ENCODE measurements around the gene CYP24A1. TPM values are rescaled to one million over a fixed set of nuclear protein-coding genes. Genes with fewer than 3 reads are reported as not detected.
A peak's percentile ranks its signal among the peaks of the same experiment; 100 is the strongest.

Gene CYP24A1
- polyA plus RNA-seq, 2 donors, result 0.39 to 1.6 TPM

DNA sequence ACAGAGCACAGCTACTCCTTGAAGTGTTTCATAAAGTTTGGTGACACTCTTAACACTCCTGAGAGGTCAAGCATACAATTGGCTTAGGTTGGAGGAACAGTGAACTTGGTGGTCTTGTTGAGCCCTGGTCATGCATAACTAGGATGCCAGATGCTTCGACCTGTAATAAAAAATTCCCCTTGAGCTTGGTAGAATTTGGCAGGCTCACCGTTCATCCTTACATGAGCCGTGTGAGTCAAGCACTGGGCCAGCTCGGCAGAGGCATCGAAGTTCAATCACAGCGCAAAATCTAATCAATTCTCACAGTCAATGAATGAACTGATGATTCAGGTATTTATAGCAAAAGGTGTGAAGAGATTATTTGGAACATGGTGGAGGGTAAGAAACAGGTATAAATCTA lies 33.7 kb downstream of the CYP24A1 start:
- no peaks in the 10 kb centered on the region for H3K4me1 ChIP-seq (ENCODE audit: control insufficient read depth in 2 of 2, insufficient read depth in 2 of 2, low read length in 1 of 2)
- no peaks in the 10 kb centered on the region for H3K9me3 ChIP-seq (ENCODE audit: control insufficient read depth in 2 of 2, insufficient read depth in 1 of 2, low read depth in 1 of 2, low read length in 1 of 2)
- WGBS, 2 donors, result 89% methylated on average over 6 of the region's 6 CpGs
- peaks cover 0 to 2% of the 10 kb centered on the region in 2 donors for H3K36me3 ChIP-seq (ENCODE audit: control insufficient read depth in 2 of 2, insufficient read depth in 2 of 2, low read length in 1 of 2)
- no peak overlapping the region for H3K27ac ChIP-seq (ENCODE audit: low read depth in 2 of 2, low read length in 1 of 2)
- no peak overlapping the region for H3K4me3 ChIP-seq (ENCODE audit: low read depth in 1 of 2, low read length in 2 of 2)
- H3K27me3 ChIP-seq (ENCODE audit: control insufficient read depth in 1 of 2, insufficient read depth in 2 of 2, low read length in 2 of 2), result no peaks in the 10 kb centered on the region

- Histone ChIP-seq H3K27ac (ENCODE audit: low read depth in 2 of 2, low read length in 1 of 2) (no peak overlapping the region), H3K9me3 (ENCODE audit: control insufficient read depth in 2 of 2, insufficient read depth in 1 of 2, low read depth in 1 of 2, low read length in 1 of 2) (no peaks in the 10 kb centered on the region), H3K4me3 (ENCODE audit: low read depth in 1 of 2, low read length in 2 of 2) (no peak overlapping the region), H3K27me3 (ENCODE audit: control insufficient read depth in 1 of 2, insufficient read depth in 2 of 2, low read length in 2 of 2) (no peaks in the 10 kb centered on the region), H3K4me1 (ENCODE audit: control insufficient read depth in 2 of 2, insufficient read depth in 2 of 2, low read length in 1 of 2) (no peaks in the 10 kb centered on the region), H3K36me3 (ENCODE audit: control insufficient read depth in 2 of 2, insufficient read depth in 2 of 2, low read length in 1 of 2) (peaks cover 0 to 2% of the 10 kb centered on the region in 2 donors)
- 85 to 87% methylated on average over 7 of the region's 7 CpGs for WGBS, 2 donors
Measured at GRCh38 chr20:54139188-54139587, 34.6 kb downstream of the CYP24A1 start.

GRCh38 chr20:54138427-54138826 lies 35.4 kb downstream of the CYP24A1 start:
- H3K9me3 ChIP-seq (ENCODE audit: control insufficient read depth in 2 of 2, insufficient read depth in 1 of 2, low read depth in 1 of 2, low read length in 1 of 2), result no peaks in the 10 kb centered on the region
- no peaks in the 10 kb centered on the region for H3K27me3 ChIP-seq (ENCODE audit: control insufficient read depth in 1 of 2, insufficient read depth in 2 of 2, low read length in 2 of 2)
- WGBS, 2 donors, result 81 to 83% methylated on average over 2 of the region's 2 CpGs
- H3K4me1 ChIP-seq (ENCODE audit: control insufficient read depth in 2 of 2, insufficient read depth in 2 of 2, low read length in 1 of 2), result no peaks in the 10 kb centered on the region
- H3K4me3 ChIP-seq (ENCODE audit: low read depth in 1 of 2, low read length in 2 of 2), result no peak overlapping the region
- no peak overlapping the region for H3K27ac ChIP-seq (ENCODE audit: low read depth in 2 of 2, low read length in 1 of 2)
- H3K36me3 ChIP-seq (ENCODE audit: control insufficient read depth in 2 of 2, insufficient read depth in 2 of 2, low read length in 1 of 2), result peaks cover 0 to 2% of the 10 kb centered on the region in 2 donors

- no peak overlapping the region for H3K27ac ChIP-seq (ENCODE audit: low read depth in 2 of 2, low read length in 1 of 2)
- no peak overlapping the region for H3K4me3 ChIP-seq (ENCODE audit: low read depth in 1 of 2, low read length in 2 of 2)
- no peaks in the 10 kb centered on the region for H3K9me3 ChIP-seq (ENCODE audit: control insufficient read depth in 2 of 2, insufficient read depth in 1 of 2, low read depth in 1 of 2, low read length in 1 of 2)
- 85 to 86% methylated on average over 5 of the region's 5 CpGs for WGBS, 2 donors
- no peaks in the 10 kb centered on the region for H3K4me1 ChIP-seq (ENCODE audit: control insufficient read depth in 2 of 2, insufficient read depth in 2 of 2, low read length in 1 of 2)
- H3K36me3 ChIP-seq (ENCODE audit: control insufficient read depth in 2 of 2, insufficient read depth in 2 of 2, low read length in 1 of 2), result peaks cover 0 to 2% of the 10 kb centered on the region in 2 donors
- no peaks in the 10 kb centered on the region for H3K27me3 ChIP-seq (ENCODE audit: control insufficient read depth in 1 of 2, insufficient read depth in 2 of 2, low read length in 2 of 2)
Measured at GRCh38 chr20:54137115-54137514, 36.7 kb downstream of the CYP24A1 start.

GRCh38 chr20:54134445-54135220 lies 39.2 kb downstream of the CYP24A1 start:
- H3K4me3 ChIP-seq (ENCODE audit: low read depth in 1 of 2, low read length in 2 of 2), result no peak overlapping the region
- no peak overlapping the region for H3K27ac ChIP-seq (ENCODE audit: low read depth in 2 of 2, low read length in 1 of 2)
- 86 to 93% methylated on average over 2 of the region's 2 CpGs for WGBS, 2 donors

DNA sequence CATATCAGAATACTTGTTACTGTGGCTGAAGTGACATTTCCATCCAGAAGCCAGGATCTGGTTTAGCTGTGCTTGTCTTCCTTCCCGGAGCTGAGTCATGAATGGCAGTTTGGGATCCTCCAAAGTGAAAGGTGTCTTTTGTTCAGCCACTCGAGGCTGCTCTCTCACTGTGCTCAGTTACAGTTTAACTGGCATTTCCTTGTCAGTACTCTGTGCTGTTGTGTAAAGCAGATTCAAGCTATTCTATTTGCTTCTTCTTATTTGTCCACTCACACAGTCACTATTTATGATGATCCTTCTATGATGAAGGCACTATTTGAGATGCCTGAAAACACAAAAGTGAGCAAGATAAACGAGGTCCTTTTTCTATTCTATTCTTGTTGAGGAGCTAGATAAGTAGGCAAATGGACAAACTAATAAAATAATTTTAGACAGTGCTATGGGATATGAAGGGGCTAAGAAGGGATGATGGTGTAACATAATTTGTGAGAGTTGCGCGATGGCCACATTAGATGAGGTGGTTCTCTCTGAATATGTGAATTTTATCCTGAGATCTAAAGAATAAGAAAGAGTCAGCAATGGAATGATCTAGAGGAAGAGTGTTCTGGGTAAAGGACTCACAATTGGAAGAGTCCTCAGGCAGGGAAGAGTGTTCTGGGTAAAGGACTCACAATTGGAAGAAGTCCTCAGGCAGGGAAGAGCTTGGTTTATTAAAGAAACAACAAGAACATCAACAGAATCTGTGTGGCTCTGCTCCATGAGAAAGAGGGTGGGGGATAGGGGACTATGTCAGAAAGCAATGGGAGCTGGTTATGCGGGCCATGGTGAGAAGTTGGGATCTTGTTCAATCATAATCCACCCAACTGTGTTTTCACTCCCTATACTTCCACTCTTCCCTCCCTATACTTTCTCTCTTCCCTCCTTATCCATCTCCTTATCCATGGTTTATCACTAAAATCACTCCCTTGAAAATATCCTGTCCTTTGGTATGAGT lies 40.1 kb downstream of the CYP24A1 start:
- peaks cover 0 to 2% of the 10 kb centered on the region in 2 donors for H3K36me3 ChIP-seq (ENCODE audit: control insufficient read depth in 2 of 2, insufficient read depth in 2 of 2, low read length in 1 of 2)
- no peaks in the 10 kb centered on the region for H3K27me3 ChIP-seq (ENCODE audit: control insufficient read depth in 1 of 2, insufficient read depth in 2 of 2, low read length in 2 of 2)
- H3K27ac ChIP-seq (ENCODE audit: low read depth in 2 of 2, low read length in 1 of 2), result peak overlapping the region; percentile 78 to 86
- H3K4me3 ChIP-seq (ENCODE audit: low read depth in 1 of 2, low read length in 2 of 2), result no peak overlapping the region
- H3K4me1 ChIP-seq (ENCODE audit: control insufficient read depth in 2 of 2, insufficient read depth in 2 of 2, low read length in 1 of 2), result peaks cover 0 to 4% of the 10 kb centered on the region in 2 donors
- 62 to 64% methylated on average over 6 of the region's 6 CpGs for WGBS, 2 donors
- no peaks in the 10 kb centered on the region for H3K9me3 ChIP-seq (ENCODE audit: control insufficient read depth in 2 of 2, insufficient read depth in 1 of 2, low read depth in 1 of 2, low read length in 1 of 2)

More at GRCh38 chr20:54134445-54135220, 39.2 kb downstream of the CYP24A1 start:
- H3K36me3 ChIP-seq (ENCODE audit: control insufficient read depth in 2 of 2, insufficient read depth in 2 of 2, low read length in 1 of 2), result peaks cover 0 to 2% of the 10 kb centered on the region in 2 donors
- no peaks in the 10 kb centered on the region for H3K9me3 ChIP-seq (ENCODE audit: control insufficient read depth in 2 of 2, insufficient read depth in 1 of 2, low read depth in 1 of 2, low read length in 1 of 2)
- peaks cover 0 to 4% of the 10 kb centered on the region in 2 donors for H3K4me1 ChIP-seq (ENCODE audit: control insufficient read depth in 2 of 2, insufficient read depth in 2 of 2, low read length in 1 of 2)
- no peaks in the 10 kb centered on the region for H3K27me3 ChIP-seq (ENCODE audit: control insufficient read depth in 1 of 2, insufficient read depth in 2 of 2, low read length in 2 of 2)

- H3K36me3 ChIP-seq (ENCODE audit: control insufficient read depth in 2 of 2, insufficient read depth in 2 of 2, low read length in 1 of 2), result peaks cover 0 to 2% of the 10 kb centered on the region in 2 donors
- H3K4me3 ChIP-seq (ENCODE audit: low read depth in 1 of 2, low read length in 2 of 2), result no peak overlapping the region
- no peaks in the 10 kb centered on the region for H3K9me3 ChIP-seq (ENCODE audit: control insufficient read depth in 2 of 2, insufficient read depth in 1 of 2, low read depth in 1 of 2, low read length in 1 of 2)
- H3K27me3 ChIP-seq (ENCODE audit: control insufficient read depth in 1 of 2, insufficient read depth in 2 of 2, low read length in 2 of 2), result no peaks in the 10 kb centered on the region
- H3K4me1 ChIP-seq (ENCODE audit: control insufficient read depth in 2 of 2, insufficient read depth in 2 of 2, low read length in 1 of 2), result peaks cover 0 to 4% of the 10 kb centered on the region in 2 donors
- H3K27ac ChIP-seq (ENCODE audit: low read depth in 2 of 2, low read length in 1 of 2), result peak overlapping the region; percentile 78 to 86
- 29 to 35% methylated on average over 6 of the region's 6 CpGs for WGBS, 2 donors
Measured at GRCh38 chr20:54132612-54133433, 41.0 kb downstream of the CYP24A1 start.

DNA sequence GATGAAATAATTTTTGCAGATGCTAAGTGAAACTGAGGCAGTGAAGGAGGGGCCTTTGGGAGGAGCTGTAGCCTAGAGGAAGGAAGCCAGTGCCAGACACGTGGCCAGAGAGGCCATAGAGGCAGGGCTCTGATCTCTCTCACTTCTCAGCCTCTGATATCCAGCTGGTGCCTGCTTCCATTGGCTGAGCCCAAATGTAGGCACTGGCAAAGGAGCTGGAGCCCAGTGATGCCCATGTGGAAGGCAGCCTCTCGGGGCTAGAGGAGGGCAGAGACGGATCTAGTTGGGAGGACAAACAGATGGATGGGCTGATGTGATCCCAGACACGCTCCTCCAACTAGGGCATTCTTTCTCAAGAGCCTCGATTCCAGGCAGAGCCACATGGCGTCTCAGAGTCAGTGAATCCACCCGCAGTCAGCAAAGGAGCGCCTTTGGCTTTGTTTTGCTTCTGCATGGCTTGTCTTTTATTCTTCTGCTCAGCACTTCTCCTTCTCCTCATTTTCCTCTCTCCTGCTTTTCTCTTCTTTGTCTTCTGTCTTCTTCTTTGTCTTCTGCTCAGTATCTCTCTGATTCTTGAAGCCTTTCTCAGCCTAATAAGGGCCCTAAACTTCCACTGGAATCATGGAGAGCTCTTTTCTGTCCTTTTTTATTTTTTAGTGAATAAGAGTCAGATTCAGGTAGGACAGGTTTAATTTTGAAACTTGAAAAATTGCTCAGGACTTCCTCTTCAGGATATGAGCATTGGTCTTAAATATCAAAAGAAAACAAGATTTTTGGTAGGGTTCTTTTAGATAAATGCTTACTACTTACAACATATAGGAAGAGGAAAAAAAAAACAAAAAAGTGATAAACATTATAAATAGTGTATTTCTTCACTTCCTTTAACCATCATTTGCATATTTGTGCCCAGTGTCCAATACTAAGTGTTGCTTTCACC lies 41.8 kb downstream of the CYP24A1 start:
- peaks cover 0 to 2% of the 10 kb centered on the region in 2 donors for H3K36me3 ChIP-seq (ENCODE audit: control insufficient read depth in 2 of 2, insufficient read depth in 2 of 2, low read length in 1 of 2)
- H3K4me1 ChIP-seq (ENCODE audit: control insufficient read depth in 2 of 2, insufficient read depth in 2 of 2, low read length in 1 of 2), result peaks cover 0 to 4% of the 10 kb centered on the region in 2 donors
- no peaks in the 10 kb centered on the region for H3K9me3 ChIP-seq (ENCODE audit: control insufficient read depth in 2 of 2, insufficient read depth in 1 of 2, low read depth in 1 of 2, low read length in 1 of 2)
- 82 to 84% methylated on average over 8 of the region's 8 CpGs for WGBS, 2 donors
- H3K4me3 ChIP-seq (ENCODE audit: low read depth in 1 of 2, low read length in 2 of 2), result no peak overlapping the region
- peak overlapping the region; percentile 73 to 78 for H3K27ac ChIP-seq (ENCODE audit: low read depth in 2 of 2, low read length in 1 of 2)
- no peaks in the 10 kb centered on the region for H3K27me3 ChIP-seq (ENCODE audit: control insufficient read depth in 1 of 2, insufficient read depth in 2 of 2, low read length in 2 of 2)
